Neuronal stem cell (in vitro differentiated cells): Measurements from ENCODE around the gene ENPP1. TPM values are rescaled to one million over a fixed set of nuclear protein-coding genes. Genes with fewer than 3 reads are reported as not detected.
A peak's percentile ranks its signal among the peaks of the same experiment; 100 is the strongest.

Experiments
- DNase-seq: peaks from one replicate; pipeline ENCODE4 v3.0.0-alpha.2; 2013; ENCODE audit warnings: low spot score
- H2AFZ ChIP-seq: one replicate; pipeline ENCODE4 v1.6.1; 2013; ENCODE audit warnings: mild to moderate bottlenecking, low read length, inconsistent platforms
- H2AK5ac ChIP-seq: 2 replicates; pipeline ENCODE4 v1.6.1; 2013; ENCODE audit warnings: low read depth, mild to moderate bottlenecking, inconsistent platforms, low read length, moderate library complexity, mixed read lengths
- H2BK120ac ChIP-seq: 2 replicates; pipeline ENCODE4 v1.6.1; 2013; ENCODE audit warnings: low read depth, mild to moderate bottlenecking, inconsistent platforms, low read length, moderate library complexity, mixed read lengths
- H2BK12ac ChIP-seq: one replicate; pipeline ENCODE4 v1.6.1; 2013; ENCODE audit warnings: low read length, inconsistent platforms
- H2BK15ac ChIP-seq: 2 replicates; pipeline ENCODE4 v1.6.1; 2013; ENCODE audit warnings: mild to moderate bottlenecking, low read length, inconsistent platforms, mixed read lengths
- H2BK5ac ChIP-seq: one replicate; pipeline ENCODE4 v1.6.1; 2013; ENCODE audit warnings: inconsistent platforms, mild to moderate bottlenecking, low read length, moderate library complexity
- H3K14ac ChIP-seq: one replicate; pipeline ENCODE4 v1.6.1; 2013; ENCODE audit warnings: low read length, inconsistent platforms
- H3K18ac ChIP-seq: 2 replicates; pipeline ENCODE4 v1.6.1; 2013; ENCODE audit warnings: low read length, inconsistent platforms
- H3K23ac ChIP-seq: 2 replicates; pipeline ENCODE4 v1.6.1; 2013; ENCODE audit warnings: low read depth, mild to moderate bottlenecking, mixed read lengths, low read length, inconsistent platforms; ENCODE audit not compliant: poor library complexity
- H3K27ac ChIP-seq: replicated peaks from 3 replicates; pipeline ENCODE4 v1.5.1; 2013; ENCODE audit warnings: low read length, inconsistent platforms
- H3K27me3 ChIP-seq, 3 experiments: 2 replicates each; pipeline ENCODE4 v1.6.1; 2013; ENCODE audit warnings: low read length in 3 of 3, mild to moderate bottlenecking in 2 of 3, inconsistent platforms in 1 of 3, low read depth in 1 of 3, mixed read lengths in 1 of 3, moderate library complexity in 1 of 3; ENCODE audit not compliant: control insufficient read depth in 3 of 3, insufficient read depth in 3 of 3
- H3K36me3 ChIP-seq, 2 donors: replicated peaks in 1 of 2; 2 replicates each; pipeline ENCODE4 v1.6.1; 2013; ENCODE audit warnings: low read length in 2 of 2; ENCODE audit not compliant: control insufficient read depth in 2 of 2, insufficient read depth in 2 of 2
- H3K4ac ChIP-seq: 2 replicates; pipeline ENCODE4 v1.6.1; 2013; ENCODE audit warnings: inconsistent platforms, mild to moderate bottlenecking, low read length, moderate library complexity
- H3K4me1 ChIP-seq, 2 donors: 1 replicate in 1 of 2; 2 replicates in 1 of 2; pipeline ENCODE4 v1.6.1; 2013; ENCODE audit warnings: low read length in 2 of 2, low read depth in 1 of 2; ENCODE audit not compliant: control insufficient read depth in 2 of 2, insufficient read depth in 1 of 2
- H3K4me2 ChIP-seq: one replicate; pipeline ENCODE4 v1.6.1; 2013; ENCODE audit warnings: mild to moderate bottlenecking, low read length, inconsistent platforms; ENCODE audit not compliant: insufficient read depth, poor library complexity, severe bottlenecking
- H3K4me3 ChIP-seq, 2 donors: 2 replicates each; pipeline ENCODE4 v1.5.1; 2013; ENCODE audit warnings: low read length in 2 of 2, mild to moderate bottlenecking in 2 of 2, inconsistent platforms in 1 of 2, moderate library complexity in 1 of 2
- H3K79me1 ChIP-seq: one replicate; pipeline ENCODE4 v1.6.1; 2013; ENCODE audit warnings: low read depth, mild to moderate bottlenecking, inconsistent platforms, low read length, moderate library complexity
- H3K9ac ChIP-seq: one replicate; pipeline ENCODE4 v1.6.1; 2013; ENCODE audit warnings: mild to moderate bottlenecking, low read depth, low read length, inconsistent platforms; ENCODE audit not compliant: poor library complexity
- H3K9me3 ChIP-seq, 2 donors: replicated peaks in 1 of 2; 2 replicates each; pipeline versions ENCODE3 to v1.6.1; 2013; ENCODE audit warnings: low read length in 2 of 2, mild to moderate bottlenecking in 2 of 2, inconsistent platforms in 1 of 2, low read depth in 1 of 2, mixed read lengths in 1 of 2, moderate library complexity in 1 of 2; ENCODE audit not compliant: control insufficient read depth in 2 of 2, insufficient read depth in 1 of 2
- H4K8ac ChIP-seq: one replicate; pipeline ENCODE4 v1.6.1; 2013; ENCODE audit warnings: low read depth, mild to moderate bottlenecking, inconsistent platforms, low read length, moderate library complexity
- H4K91ac ChIP-seq: one replicate; pipeline ENCODE4 v1.6.1; 2013; ENCODE audit warnings: low read length, low read depth, mild to moderate bottlenecking, inconsistent platforms; ENCODE audit not compliant: poor library complexity
- WGBS, 2 donors: extraction: QIAGEN DNeasy Blood & Tissue Kit; methylation state at CpG; one replicate each; pipeline ENCODE4 v1.1.7; 2013; ENCODE audit warnings: missing lambda C conversion rate in 2 of 2, mixed read lengths in 1 of 2; ENCODE audit not compliant: insufficient read length in 2 of 2, insufficient replicate concordance in 1 of 2; ENCODE audit errors: extremely low coverage in 2 of 2; 5-methylcytosine and 5-hydroxymethylcytosine counted together
- polyA plus RNA-seq, 2 experiments: library from polyadenylated mRNA; stranded (reverse); fragments of 200-250 nt; gene quantifications; one replicate each; pipeline ENCODE4 v1.2.3, GENCODE V29; 2013

Gene ENPP1
- 3.0 TPM for polyA plus RNA-seq (2013, experiment 1 of 2)
- polyA plus RNA-seq (2013, experiment 2 of 2) = 2.8 TPM

DNA sequence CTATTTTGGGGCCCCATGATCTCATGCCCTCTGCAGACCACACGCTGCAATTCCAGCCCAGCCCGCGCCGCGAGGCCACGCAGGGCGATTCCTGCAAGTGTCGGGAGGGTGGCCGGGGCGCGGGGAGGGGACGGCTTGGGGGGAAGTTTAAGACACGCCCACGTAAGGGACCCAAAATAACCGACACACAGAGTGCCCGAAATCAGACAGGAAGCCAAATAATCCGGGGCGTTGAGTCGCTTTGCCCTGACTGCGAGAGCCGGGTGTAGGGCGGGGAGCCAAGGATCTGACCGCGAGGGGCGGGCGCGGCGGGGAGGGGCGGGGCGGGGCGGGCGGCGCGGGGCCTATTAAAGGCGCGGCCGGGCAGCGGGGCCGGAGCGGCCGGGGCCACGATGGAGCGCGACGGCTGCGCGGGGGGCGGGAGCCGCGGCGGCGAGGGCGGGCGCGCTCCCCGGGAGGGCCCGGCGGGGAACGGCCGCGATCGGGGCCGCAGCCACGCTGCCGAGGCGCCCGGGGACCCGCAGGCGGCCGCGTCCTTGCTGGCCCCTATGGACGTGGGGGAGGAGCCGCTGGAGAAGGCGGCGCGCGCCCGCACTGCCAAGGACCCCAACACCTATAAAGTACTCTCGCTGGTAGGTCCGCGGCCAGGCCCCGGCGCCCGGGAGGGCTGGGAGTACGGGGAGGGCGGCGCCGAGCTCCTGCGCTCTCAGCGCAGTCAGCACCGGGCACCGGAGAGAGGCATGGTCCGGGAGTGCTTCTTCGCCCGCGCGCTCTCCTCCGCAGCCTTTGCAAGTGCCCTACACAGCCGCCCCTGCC, at the start of gene ENPP1:
ENPP1 (plus strand) TSS at position 377 of the 816 bp plus-strand sequence; CDS start at position 393, 16 bp downstream.
- Histone ChIP-seq H2BK120ac (no peak within 1 kb of the TSS), H2BK12ac (no peak within 1 kb of the TSS), H2AK5ac (no peak within 1 kb of the TSS), H3K36me3 (no peaks in the 10 kb centered on the region), H3K27ac (no peak within 1 kb of the TSS), H4K8ac (no peak within 1 kb of the TSS), H3K79me1 (no peaks in the 10 kb centered on the region), H2AFZ (peak within 1 kb of the TSS; percentile 98), H3K4me1 (peaks cover 0 to 6% of the 10 kb centered on the region in 2 donors), H3K23ac (peak within 1 kb of the TSS; percentile 55), H3K4me2 (peak within 1 kb of the TSS; percentile 69), H3K18ac (peak within 1 kb of the TSS; percentile 85), H3K14ac (no peak within 1 kb of the TSS), H3K4ac (no peak within 1 kb of the TSS), H2BK5ac (no peak within 1 kb of the TSS), H2BK15ac (peak within 1 kb of the TSS; percentile 87), H3K9me3 (peaks cover 0 to 1% of the 10 kb centered on the region in 2 donors), H3K4me3 (peak within 1 kb of the TSS; percentile 54 to 84), H3K27me3 (peaks cover 0 to 72% (median 10%) of the 10 kb centered on the region in 3 experiments), H3K9ac (peak within 1 kb of the TSS; percentile 63), H4K91ac (no peak within 1 kb of the TSS)
- peak; percentile 65 for DNase-seq
- no CpG with 5 or more reads among the region's 99 CpGs for WGBS, 2 donors

DNA sequence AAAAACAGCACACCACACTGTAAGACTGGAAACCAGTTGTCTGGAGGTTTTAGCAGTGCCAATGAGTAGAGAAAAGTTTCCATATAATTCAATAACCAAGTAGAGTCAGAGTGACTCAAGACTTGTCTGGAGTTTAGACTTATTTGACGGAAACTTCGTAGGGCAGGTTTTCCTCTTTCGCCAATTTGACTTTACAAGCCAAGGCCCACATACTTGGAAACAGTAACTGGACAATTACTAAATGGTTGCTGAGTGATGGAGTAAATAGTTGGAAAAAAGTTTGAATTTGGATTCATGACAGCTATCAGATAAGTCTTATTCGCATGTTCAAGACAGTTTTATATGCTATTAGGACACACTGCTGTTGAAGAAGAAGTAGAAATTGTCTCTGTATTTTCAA, 48.9 kb upstream of the ENPP1 start:
- Histone ChIP-seq H3K23ac (no peak overlapping the region), H2AK5ac (no peak overlapping the region), H3K27me3 (no peaks in the 10 kb centered on the region), H2AFZ (no peak overlapping the region), H3K14ac (no peak overlapping the region), H3K36me3 (no peaks in the 10 kb centered on the region), H3K9ac (no peak overlapping the region), H2BK120ac (no peak overlapping the region), H3K27ac (no peak overlapping the region), H2BK5ac (no peak overlapping the region), H3K4me2 (no peak overlapping the region), H2BK12ac (no peak overlapping the region), H3K18ac (no peak overlapping the region), H3K79me1 (no peaks in the 10 kb centered on the region), H3K4ac (no peak overlapping the region), H2BK15ac (no peak overlapping the region), H3K9me3 (no peaks in the 10 kb centered on the region), H4K8ac (no peak overlapping the region), H3K4me1 (no peaks in the 10 kb centered on the region), H4K91ac (no peak overlapping the region), H3K4me3 (no peak overlapping the region)
- no CpG with 5 or more reads among the region's 4 CpGs for WGBS, 2 donors
- DNase-seq = no peak

DNA sequence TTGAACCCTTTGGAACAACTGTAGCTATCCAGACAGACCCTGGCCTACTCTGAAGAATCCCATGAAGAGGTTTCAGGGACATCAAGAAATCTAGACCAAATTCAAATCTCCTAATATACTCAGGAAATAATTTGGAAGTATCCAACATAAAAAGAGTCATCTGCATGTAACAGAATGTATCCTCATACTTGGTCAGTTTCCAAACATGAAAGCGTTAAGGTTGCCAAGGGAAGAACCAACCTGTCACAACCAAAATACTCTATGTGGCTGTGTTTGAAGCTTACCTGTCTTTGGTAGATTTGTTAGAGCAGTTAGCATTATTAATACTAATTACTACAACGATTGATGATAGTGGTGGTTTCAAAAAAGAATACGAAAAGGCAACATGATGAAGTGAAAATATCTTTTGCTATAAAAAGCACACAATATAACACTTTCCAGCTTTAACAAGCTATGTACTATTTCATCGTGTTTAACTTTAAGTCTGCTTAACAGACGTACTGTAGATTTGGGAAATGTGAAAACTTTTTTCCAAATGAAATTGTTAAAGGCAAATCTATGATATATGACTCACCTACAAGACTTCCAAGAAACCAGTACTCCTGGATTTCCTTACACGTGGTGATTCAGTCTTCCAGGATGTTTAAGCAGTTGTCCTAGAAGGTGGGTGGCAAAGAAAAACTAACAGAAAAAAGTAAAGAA, 46.6 kb upstream of the ENPP1 start:
- H3K4me1 ChIP-seq = no peaks in the 10 kb centered on the region
- H2BK120ac ChIP-seq = no peak overlapping the region
- DNase-seq = no peak
- H4K8ac ChIP-seq = no peak overlapping the region
- no peaks in the 10 kb centered on the region for H3K27me3 ChIP-seq
- WGBS, 2 donors = no CpG with 5 or more reads among the region's 6 CpGs
- H3K14ac ChIP-seq = no peak overlapping the region
- H2BK15ac ChIP-seq = no peak overlapping the region
- H3K18ac ChIP-seq = no peak overlapping the region
- H3K27ac ChIP-seq = no peak overlapping the region
- H2BK5ac ChIP-seq = no peak overlapping the region
- no peak overlapping the region for H2AFZ ChIP-seq
- no peak overlapping the region for H3K4me3 ChIP-seq
- H3K4ac ChIP-seq = no peak overlapping the region
- H3K23ac ChIP-seq = no peak overlapping the region
- H3K4me2 ChIP-seq = no peak overlapping the region
- no peaks in the 10 kb centered on the region for H3K79me1 ChIP-seq
- no peaks in the 10 kb centered on the region for H3K9me3 ChIP-seq
- no peak overlapping the region for H2AK5ac ChIP-seq
- no peak overlapping the region for H3K9ac ChIP-seq
- H2BK12ac ChIP-seq = no peak overlapping the region
- no peaks in the 10 kb centered on the region for H3K36me3 ChIP-seq
- no peak overlapping the region for H4K91ac ChIP-seq

DNA sequence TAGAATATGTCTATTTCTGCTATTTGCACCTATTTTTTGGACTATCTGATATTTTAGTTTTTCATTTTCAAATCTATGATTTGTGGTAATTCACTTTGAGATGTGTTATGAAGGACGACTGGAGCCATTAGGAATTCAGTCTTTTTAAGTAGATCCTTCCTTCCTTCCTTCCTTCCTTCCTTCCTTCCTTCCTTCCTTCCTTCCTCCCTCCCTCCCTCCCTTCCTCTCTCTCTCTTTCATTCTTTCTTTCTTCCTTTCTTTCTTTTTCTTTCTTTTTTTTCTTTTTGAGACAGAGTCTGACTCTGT, 46.1 kb upstream of the ENPP1 start:
- H2BK15ac ChIP-seq = no peak overlapping the region
- no peak overlapping the region for H3K9ac ChIP-seq
- H3K9me3 ChIP-seq = no peaks in the 10 kb centered on the region
- no peak overlapping the region for H2BK12ac ChIP-seq
- no peak overlapping the region for H2BK5ac ChIP-seq
- no peak overlapping the region for H2BK120ac ChIP-seq
- H3K4me2 ChIP-seq = no peak overlapping the region
- no peak overlapping the region for H3K4ac ChIP-seq
- no peak overlapping the region for H4K91ac ChIP-seq
- no peak for DNase-seq
- no peak overlapping the region for H3K18ac ChIP-seq
- H3K79me1 ChIP-seq = no peaks in the 10 kb centered on the region
- no peak overlapping the region for H3K14ac ChIP-seq
- no peaks in the 10 kb centered on the region for H3K4me1 ChIP-seq
- no peak overlapping the region for H4K8ac ChIP-seq
- H3K36me3 ChIP-seq = no peaks in the 10 kb centered on the region
- H3K23ac ChIP-seq = no peak overlapping the region
- no peak overlapping the region for H3K27ac ChIP-seq
- no peaks in the 10 kb centered on the region for H3K27me3 ChIP-seq
- H3K4me3 ChIP-seq = no peak overlapping the region
- no CpG with 5 or more reads among the region's 1 CpG for WGBS, 2 donors
- H2AK5ac ChIP-seq = no peak overlapping the region
- H2AFZ ChIP-seq = no peak overlapping the region
